ENCODE measurements around the gene ISG20.

The ISG20 gene

DNA sequence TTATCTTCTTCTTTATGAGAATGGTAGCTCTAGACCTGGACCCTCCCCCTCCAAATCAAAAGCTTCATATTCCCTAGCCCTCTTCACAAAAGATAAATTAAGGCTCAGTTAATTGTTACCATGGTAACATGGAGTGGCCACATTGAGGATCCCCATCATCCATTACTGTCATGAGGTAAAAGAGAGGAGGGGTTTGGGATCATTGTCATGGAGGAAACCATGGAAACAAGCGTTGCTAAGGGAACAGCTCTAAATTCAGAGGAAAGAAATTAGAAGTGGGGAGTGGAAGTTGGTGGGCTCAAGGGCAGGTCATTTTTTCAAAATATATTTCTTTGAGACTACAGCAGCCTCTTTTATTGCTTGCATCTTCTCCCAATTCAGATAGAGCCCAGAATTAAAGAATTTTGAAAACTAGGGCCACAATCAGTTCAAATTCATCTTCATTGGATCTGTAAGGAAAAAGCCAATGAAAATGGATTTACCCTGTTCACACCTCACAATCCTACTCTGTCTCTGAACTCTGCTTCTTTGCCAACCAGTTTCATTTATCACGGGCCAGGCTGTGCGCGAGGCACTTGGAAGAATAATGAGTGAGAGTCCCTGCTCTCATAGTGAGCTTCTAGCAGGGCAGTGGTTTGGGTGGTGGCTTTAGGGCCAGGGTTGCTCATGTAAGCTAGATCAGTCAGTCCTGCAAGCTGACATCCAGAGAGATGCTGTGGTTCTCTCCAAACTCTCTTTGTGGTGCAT is 29.3 kb upstream of the ISG20 start:
- Histone ChIP-seq H3K27me3 (ENCODE audit: control insufficient read depth, insufficient read depth, low read length) (peaks cover 61% of the 10 kb centered on the region), H3K27ac (ENCODE audit: low read depth, low read length) (no peak overlapping the region), H3K9me3 (ENCODE audit: control insufficient read depth, insufficient read depth, low read length) (no peaks in the 10 kb centered on the region), H3K4me3 (ENCODE audit: low read depth, low read length) (no peak overlapping the region), H3K36me3 (ENCODE audit: control insufficient read depth, insufficient read depth, low read length) (no peaks in the 10 kb centered on the region), H3K9ac (ENCODE audit: low read depth, low read length) (no peak overlapping the region), H3K4me1 (ENCODE audit: control insufficient read depth, insufficient read depth, low read length) (peaks cover 71% of the 10 kb centered on the region)

DNA sequence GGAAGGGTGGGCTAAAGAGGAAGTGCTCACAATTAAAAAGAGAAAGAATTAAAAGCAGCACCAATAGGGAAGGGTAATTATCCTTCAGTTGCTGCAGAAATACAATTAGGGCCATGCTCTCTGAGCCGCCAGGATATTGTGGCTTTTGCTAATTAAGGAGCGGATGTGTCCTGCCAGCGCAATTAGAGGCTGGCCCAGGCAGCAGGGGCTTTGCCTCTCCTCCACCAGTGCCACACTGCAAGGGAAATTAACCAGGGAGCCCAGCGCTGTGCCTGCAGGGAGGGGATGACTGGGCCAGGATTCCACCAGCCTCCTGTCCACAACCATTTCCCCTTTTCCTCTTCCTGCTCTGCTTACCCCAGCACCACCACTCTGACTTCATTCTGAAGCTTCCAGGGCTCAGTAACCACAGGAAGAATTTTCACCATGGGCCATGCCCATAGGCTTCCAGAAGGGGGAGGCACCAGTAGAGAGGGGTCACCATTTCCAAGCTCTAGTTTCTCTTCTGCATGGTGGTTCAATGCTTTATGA is 28.1 kb upstream of the ISG20 start:
- Histone ChIP-seq H3K4me3 (ENCODE audit: low read depth, low read length) (no peak overlapping the region), H3K36me3 (ENCODE audit: control insufficient read depth, insufficient read depth, low read length) (no peaks in the 10 kb centered on the region), H3K9me3 (ENCODE audit: control insufficient read depth, insufficient read depth, low read length) (no peaks in the 10 kb centered on the region), H3K27ac (ENCODE audit: low read depth, low read length) (peak overlapping the region; percentile 5), H3K27me3 (ENCODE audit: control insufficient read depth, insufficient read depth, low read length) (peaks cover 48% of the 10 kb centered on the region), H3K9ac (ENCODE audit: low read depth, low read length) (no peak overlapping the region), H3K4me1 (ENCODE audit: control insufficient read depth, insufficient read depth, low read length) (peaks cover 77% of the 10 kb centered on the region)

DNA sequence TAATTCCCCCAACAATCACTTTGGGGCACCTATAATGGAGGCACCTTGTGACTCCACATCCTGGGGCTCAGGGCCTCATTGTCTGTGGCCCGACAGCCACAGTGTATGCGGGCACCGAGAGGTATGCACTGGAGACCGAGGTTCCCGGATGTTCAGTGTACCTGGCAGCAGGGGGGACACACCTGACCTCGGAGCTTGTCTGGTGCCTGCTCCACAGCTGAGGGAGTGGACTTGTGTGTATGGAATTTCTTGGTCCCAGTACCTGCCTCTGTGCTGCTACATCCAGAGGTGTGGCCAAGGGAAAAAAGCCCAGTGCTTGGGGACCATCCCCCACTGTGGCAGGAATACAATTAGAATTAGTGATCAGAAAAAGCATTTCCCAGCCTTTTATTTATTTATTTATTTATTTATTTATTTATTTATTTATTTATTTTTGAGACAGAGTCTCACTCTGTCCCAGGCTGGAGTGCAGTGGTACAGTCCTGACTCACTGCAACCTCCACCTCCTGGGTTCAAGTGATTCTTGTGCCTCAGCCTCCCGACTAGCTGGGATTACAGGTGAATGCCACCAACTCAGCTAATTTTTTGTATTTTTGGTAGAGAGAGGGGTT is 26.5 kb upstream of the ISG20 start:
- Histone ChIP-seq H3K9ac (ENCODE audit: low read depth, low read length) (no peak overlapping the region), H3K36me3 (ENCODE audit: control insufficient read depth, insufficient read depth, low read length) (no peaks in the 10 kb centered on the region), H3K27ac (ENCODE audit: low read depth, low read length) (no peak overlapping the region), H3K27me3 (ENCODE audit: control insufficient read depth, insufficient read depth, low read length) (peaks cover 33% of the 10 kb centered on the region), H3K4me1 (ENCODE audit: control insufficient read depth, insufficient read depth, low read length) (peaks cover 65% of the 10 kb centered on the region), H3K9me3 (ENCODE audit: control insufficient read depth, insufficient read depth, low read length) (no peaks in the 10 kb centered on the region), H3K4me3 (ENCODE audit: low read depth, low read length) (no peak overlapping the region)

DNA sequence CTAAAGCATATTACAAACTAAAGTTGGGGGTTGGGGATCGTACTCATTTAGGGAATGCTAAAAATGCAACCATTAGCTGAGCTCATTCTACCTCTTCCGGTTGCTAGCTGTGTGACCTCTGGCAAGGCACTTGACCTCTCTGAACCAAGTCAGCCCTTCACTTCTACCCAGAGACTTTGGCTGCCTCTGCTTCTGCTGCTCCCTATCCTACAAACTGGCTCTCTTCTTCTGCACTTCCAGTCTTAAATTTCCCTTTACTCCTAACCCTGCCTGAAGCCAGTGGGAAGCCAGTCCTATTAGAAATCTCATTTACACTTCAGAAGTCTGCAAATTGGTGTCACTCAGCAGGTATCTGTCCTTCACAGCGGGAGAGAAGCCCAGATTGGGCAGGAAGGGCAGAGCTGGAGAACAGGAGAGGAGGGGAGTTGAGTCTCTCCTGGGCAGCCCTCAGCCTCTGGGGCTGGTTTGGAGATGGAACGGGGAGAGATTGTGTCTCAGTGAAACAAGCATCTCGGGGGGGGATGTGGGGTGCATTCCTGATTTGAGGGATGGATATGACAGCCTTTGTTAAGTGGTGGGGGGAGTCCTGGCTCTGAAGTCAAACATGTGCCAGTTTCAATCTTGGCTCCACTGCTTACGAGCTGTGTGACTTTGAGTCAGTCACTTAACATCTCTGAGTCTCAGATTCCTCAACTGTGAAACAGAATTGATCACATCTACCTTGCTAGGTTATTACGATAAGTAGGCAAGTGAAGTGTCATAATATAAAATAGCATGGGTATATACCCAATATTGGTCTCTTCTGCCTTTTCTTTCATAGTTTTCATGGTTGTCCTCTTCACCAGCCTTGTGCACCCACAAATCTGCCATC is 25.5 kb upstream of the ISG20 start:
- H3K36me3 ChIP-seq (ENCODE audit: control insufficient read depth, insufficient read depth, low read length), result no peaks in the 10 kb centered on the region
- no peak overlapping the region for H3K9ac ChIP-seq (ENCODE audit: low read depth, low read length)
- H3K27me3 ChIP-seq (ENCODE audit: control insufficient read depth, insufficient read depth, low read length), result peaks cover 24% of the 10 kb centered on the region
- no peak overlapping the region for H3K4me3 ChIP-seq (ENCODE audit: low read depth, low read length)
- H3K27ac ChIP-seq (ENCODE audit: low read depth, low read length), result no peak overlapping the region
- no peaks in the 10 kb centered on the region for H3K9me3 ChIP-seq (ENCODE audit: control insufficient read depth, insufficient read depth, low read length)
- peaks cover 63% of the 10 kb centered on the region for H3K4me1 ChIP-seq (ENCODE audit: control insufficient read depth, insufficient read depth, low read length)

DNA sequence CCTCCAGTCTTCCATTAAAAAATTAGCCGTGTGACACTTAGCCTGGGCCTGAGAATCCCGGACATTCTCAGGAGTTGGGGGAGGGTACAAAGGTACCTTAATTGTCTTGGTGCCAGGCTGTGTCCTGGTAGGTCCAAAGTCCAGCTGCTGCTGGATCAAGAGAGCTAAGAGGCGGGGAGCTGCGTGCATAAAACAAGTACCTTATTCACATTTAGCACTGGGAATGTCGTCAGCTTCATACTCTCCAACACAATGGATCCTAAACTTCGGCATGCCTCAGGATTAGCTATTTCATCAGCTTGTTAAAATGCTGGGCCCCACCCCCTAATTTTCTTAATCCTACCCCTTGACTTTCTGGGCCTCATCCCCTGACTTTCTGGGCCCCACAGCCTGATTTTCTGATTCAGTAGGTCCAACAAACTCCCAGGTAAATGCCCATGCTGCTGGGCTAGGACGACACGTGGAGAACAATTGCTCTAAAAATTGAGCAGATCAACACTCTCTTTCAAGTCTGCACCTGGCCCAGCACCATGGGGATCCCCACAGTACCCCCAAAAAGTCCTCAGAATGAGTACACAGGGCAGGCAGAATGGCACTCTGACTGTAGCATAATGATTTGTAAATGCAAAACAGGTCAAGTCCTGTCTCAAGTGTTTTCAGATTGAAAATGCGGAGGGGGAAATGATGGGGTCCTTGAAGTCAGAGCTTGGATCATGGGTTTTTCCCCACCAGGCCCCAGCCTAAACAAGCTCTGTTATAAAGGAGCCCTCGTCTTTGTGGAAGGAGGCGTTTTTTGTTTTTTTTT is 23.3 kb upstream of the ISG20 start:
- peaks cover 10% of the 10 kb centered on the region for H3K27me3 ChIP-seq (ENCODE audit: control insufficient read depth, insufficient read depth, low read length)
- H3K4me1 ChIP-seq (ENCODE audit: control insufficient read depth, insufficient read depth, low read length), result peaks cover 50% of the 10 kb centered on the region
- no peaks in the 10 kb centered on the region for H3K9me3 ChIP-seq (ENCODE audit: control insufficient read depth, insufficient read depth, low read length)
- H3K9ac ChIP-seq (ENCODE audit: low read depth, low read length), result peak overlapping the region; percentile 30; the same call in 1 of the 2 replicates
- H3K27ac ChIP-seq (ENCODE audit: low read depth, low read length), result peak overlapping the region; percentile 30
- H3K36me3 ChIP-seq (ENCODE audit: control insufficient read depth, insufficient read depth, low read length), result no peaks in the 10 kb centered on the region
- H3K4me3 ChIP-seq (ENCODE audit: low read depth, low read length), result no peak overlapping the region

DNA sequence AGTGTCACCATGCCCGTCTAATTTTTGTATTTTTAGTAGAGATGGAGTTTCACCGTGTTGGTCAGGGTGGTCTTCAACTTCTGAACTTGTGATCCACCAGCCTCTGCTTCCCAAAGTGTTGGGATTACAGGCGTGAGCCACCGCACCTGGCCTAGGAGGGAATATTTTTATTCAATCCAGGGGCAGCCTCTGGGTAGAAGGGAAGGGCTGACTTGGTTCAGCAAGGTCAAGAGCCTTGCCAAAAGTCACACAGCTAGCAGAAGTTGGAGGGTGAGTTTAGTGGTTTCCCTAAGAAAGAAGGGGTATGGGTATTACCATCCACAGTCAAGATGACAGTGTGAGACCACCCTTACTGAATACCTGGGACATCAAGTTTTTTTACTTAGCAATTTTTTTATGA is 22.6 kb upstream of the ISG20 start:
- peaks cover 10% of the 10 kb centered on the region for H3K27me3 ChIP-seq (ENCODE audit: control insufficient read depth, insufficient read depth, low read length)
- no peak overlapping the region for H3K4me3 ChIP-seq (ENCODE audit: low read depth, low read length)
- no peak overlapping the region for H3K27ac ChIP-seq (ENCODE audit: low read depth, low read length)
- no peak overlapping the region for H3K9ac ChIP-seq (ENCODE audit: low read depth, low read length)
- H3K4me1 ChIP-seq (ENCODE audit: control insufficient read depth, insufficient read depth, low read length), result peaks cover 48% of the 10 kb centered on the region
- H3K9me3 ChIP-seq (ENCODE audit: control insufficient read depth, insufficient read depth, low read length), result no peaks in the 10 kb centered on the region
- no peaks in the 10 kb centered on the region for H3K36me3 ChIP-seq (ENCODE audit: control insufficient read depth, insufficient read depth, low read length)

DNA sequence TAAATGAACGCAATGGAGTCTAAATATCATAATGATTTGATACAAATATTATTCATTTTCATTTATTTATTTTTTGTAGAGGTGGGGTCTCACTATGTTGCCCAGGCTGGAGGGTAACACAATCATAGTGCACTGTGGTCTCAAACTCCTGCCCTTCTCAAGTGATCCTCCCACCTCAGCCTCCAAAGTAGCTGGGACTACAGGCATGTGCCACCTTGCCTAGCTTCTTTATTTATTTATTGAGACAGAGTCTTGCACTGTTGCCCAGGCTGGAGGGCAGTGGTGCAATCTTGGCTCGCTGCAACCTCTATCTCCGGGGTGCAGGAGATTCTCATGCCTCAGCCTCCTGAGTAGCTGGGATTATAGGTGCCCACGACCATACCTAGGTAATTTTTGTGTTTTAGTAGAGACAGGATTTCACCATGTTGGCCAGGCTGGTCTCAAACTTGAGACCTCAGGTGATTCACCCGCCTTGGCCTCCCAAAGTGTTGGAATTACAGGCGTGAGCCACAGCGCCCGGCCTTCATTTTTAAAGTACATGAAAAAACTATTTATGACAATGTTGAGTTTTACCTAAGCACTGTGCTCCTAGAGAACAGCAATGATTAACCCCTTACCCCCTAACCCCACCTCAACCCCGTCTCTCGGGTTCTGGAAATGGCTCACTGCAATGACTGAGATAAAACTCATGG is 21.6 kb upstream of the ISG20 start:
- Histone ChIP-seq H3K4me3 (ENCODE audit: low read depth, low read length) (no peak overlapping the region), H3K4me1 (ENCODE audit: control insufficient read depth, insufficient read depth, low read length) (peaks cover 39% of the 10 kb centered on the region), H3K9me3 (ENCODE audit: control insufficient read depth, insufficient read depth, low read length) (no peaks in the 10 kb centered on the region), H3K27ac (ENCODE audit: low read depth, low read length) (no peak overlapping the region), H3K36me3 (ENCODE audit: control insufficient read depth, insufficient read depth, low read length) (0 out of 2 replicates have a peak, but pooled peaks cover under 1% of the 10 kb centered on the region), H3K27me3 (ENCODE audit: control insufficient read depth, insufficient read depth, low read length) (peaks cover 10% of the 10 kb centered on the region), H3K9ac (ENCODE audit: low read depth, low read length) (no peak overlapping the region)

DNA sequence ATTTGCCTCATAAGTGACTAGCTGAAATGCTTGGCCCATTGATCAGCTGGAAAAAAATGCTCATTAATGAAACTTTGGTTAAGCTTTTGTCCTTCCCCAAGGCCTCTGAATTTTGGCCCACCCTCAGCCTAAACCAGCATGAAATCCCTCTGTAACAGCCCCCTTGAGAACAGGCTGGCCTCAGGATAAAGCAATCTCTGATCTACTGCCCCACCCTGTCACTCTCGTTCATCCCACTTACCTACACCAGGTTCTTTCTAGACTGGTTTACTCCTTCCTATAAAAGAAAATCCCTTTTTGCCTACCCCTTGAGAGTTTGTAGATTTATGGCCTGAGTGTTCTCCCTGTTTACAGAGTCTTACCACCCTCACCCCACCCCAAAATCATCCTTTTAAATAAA is 21.0 kb upstream of the ISG20 start:
- Histone ChIP-seq H3K9ac (ENCODE audit: low read depth, low read length) (no peak overlapping the region), H3K4me3 (ENCODE audit: low read depth, low read length) (no peak overlapping the region), H3K27ac (ENCODE audit: low read depth, low read length) (no peak overlapping the region), H3K9me3 (ENCODE audit: control insufficient read depth, insufficient read depth, low read length) (no peaks in the 10 kb centered on the region), H3K36me3 (ENCODE audit: control insufficient read depth, insufficient read depth, low read length) (0 out of 2 replicates have a peak, but pooled peaks cover 7% of the 10 kb centered on the region), H3K27me3 (ENCODE audit: control insufficient read depth, insufficient read depth, low read length) (peaks cover 10% of the 10 kb centered on the region), H3K4me1 (ENCODE audit: control insufficient read depth, insufficient read depth, low read length) (peaks cover 36% of the 10 kb centered on the region)

DNA sequence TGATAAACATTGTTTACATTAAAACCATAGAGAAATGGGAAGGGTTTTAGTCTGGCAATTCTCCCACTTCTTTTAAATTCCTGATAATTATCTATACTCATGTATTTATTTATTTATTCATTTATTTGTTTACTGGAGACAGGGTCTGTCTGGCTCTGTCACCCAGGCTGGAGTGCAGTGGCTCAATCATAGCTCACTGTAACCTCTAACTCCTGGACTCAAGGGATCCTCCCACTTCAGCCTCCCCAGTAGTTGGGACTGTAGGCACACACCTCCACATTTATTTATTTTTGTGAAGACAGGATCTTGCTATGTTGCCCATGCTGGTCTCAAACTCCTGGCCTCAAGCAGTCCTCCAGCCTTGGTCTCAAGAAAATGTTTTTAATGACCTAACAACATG is 20.1 kb upstream of the ISG20 start:
- H3K4me3 ChIP-seq (ENCODE audit: low read depth, low read length), result no peak overlapping the region
- peaks cover 15% of the 10 kb centered on the region for H3K36me3 ChIP-seq (ENCODE audit: control insufficient read depth, insufficient read depth, low read length)
- H3K9me3 ChIP-seq (ENCODE audit: control insufficient read depth, insufficient read depth, low read length), result no peaks in the 10 kb centered on the region
- H3K9ac ChIP-seq (ENCODE audit: low read depth, low read length), result no peak overlapping the region
- H3K4me1 ChIP-seq (ENCODE audit: control insufficient read depth, insufficient read depth, low read length), result peaks cover 39% of the 10 kb centered on the region
- no peak overlapping the region for H3K27ac ChIP-seq (ENCODE audit: low read depth, low read length)
- H3K27me3 ChIP-seq (ENCODE audit: control insufficient read depth, insufficient read depth, low read length), result peaks cover 7% of the 10 kb centered on the region

DNA sequence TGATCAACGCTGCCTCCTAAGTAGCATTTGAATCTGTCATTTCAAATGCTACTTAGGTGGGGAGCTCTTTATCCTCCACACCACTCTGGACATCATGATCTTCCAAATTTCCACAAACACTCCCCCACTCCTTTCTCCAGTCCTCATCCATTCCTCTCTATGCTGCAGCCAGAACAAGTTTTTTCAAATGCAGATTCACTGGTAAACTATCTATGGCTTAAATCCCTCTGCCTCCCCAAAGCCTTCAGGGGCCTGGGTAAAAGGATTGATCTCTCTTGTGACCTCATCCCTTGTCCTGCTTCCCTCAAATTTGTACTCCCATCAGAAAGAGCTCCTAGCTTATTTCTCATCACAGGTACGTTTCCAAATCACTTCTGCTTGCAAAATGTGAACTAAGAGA is 19.0 kb upstream of the ISG20 start:
- Histone ChIP-seq H3K9me3 (ENCODE audit: control insufficient read depth, insufficient read depth, low read length) (no peaks in the 10 kb centered on the region), H3K36me3 (ENCODE audit: control insufficient read depth, insufficient read depth, low read length) (peaks cover 25% of the 10 kb centered on the region), H3K4me3 (ENCODE audit: low read depth, low read length) (peak overlapping the region; percentile 27; the same call in 1 of the 2 replicates), H3K27ac (ENCODE audit: low read depth, low read length) (peak overlapping the region; percentile 17), H3K9ac (ENCODE audit: low read depth, low read length) (peak overlapping the region; percentile 2; the same call in 1 of the 2 replicates), H3K27me3 (ENCODE audit: control insufficient read depth, insufficient read depth, low read length) (no peaks in the 10 kb centered on the region), H3K4me1 (ENCODE audit: control insufficient read depth, insufficient read depth, low read length) (peaks cover 41% of the 10 kb centered on the region)

All from HUES48 (cell line).